Upper lobe of right lung (tissue), 1 donor: ENCODE data around the gene B3GLCT. TPM values are rescaled to one million over a fixed set of nuclear protein-coding genes. Genes with fewer than 3 reads are reported as not detected.

Source experiments
- ATAC-seq: fragments of 200-7000 bp; cut with Tn5 transposase; one replicate; pipeline ENCODE4 v1.9.1; 2020; ENCODE audit warnings: mild to moderate bottlenecking, moderate library complexity
- DNase-seq: peaks from one replicate; pipeline ENCODE4 v3.0.0-alpha.2; 2020
- H3K27ac ChIP-seq: fragments of 200-600 bp; one replicate; pipeline ENCODE4 v1.8.0; 2022
- H3K27me3 ChIP-seq: fragments of 200-600 bp; one replicate; pipeline ENCODE4 v1.8.0; 2022; ENCODE audit warnings: mild to moderate bottlenecking
- H3K36me3 ChIP-seq: fragments of 200-600 bp; one replicate; pipeline ENCODE4 v1.8.0; 2022
- H3K4me1 ChIP-seq: fragments of 200-600 bp; one replicate; pipeline ENCODE4 v1.8.0; 2022
- H3K4me3 ChIP-seq: fragments of 200-600 bp; one replicate; pipeline ENCODE4 v1.8.0; 2022; ENCODE audit warnings: mild to moderate bottlenecking
- H3K9me3 ChIP-seq: fragments of 200-600 bp; one replicate; pipeline ENCODE4 v1.8.0; 2022
- CTCF ChIP-seq: fragments of 200-600 bp; IDR thresholded peaks from one replicate; pipeline ENCODE4 v1.8.0; 2022; ENCODE audit warnings: antibody characterized with exemption
- intact Hi-C: fragments of 100-400 bp; cut with DNase I; formaldehyde crosslinking; loops from one replicate; pipeline ENCODE4 v1.11.0; 2022
- total RNA-seq: library from RNA; stranded (reverse); fragmentation: NEBNext Ultra II Directional; extraction: Animal tissue kit (Norgen Biotek cat#: 25700); gene quantifications from one replicate; pipeline ENCODE4 v1.2.1, GENCODE V29; 2021
- donor health status: DM: no; HTN: yes; CAD: no; lungs with severe emphysema.

The B3GLCT gene
- total RNA-seq, 1 donor from 2014 or later = 6.7 TPM

GRCh38 chr13:31355001-31355400 lies 155.2 kb downstream of the B3GLCT start:
- no peaks in the 10 kb centered on the region for H3K27me3 ChIP-seq
- no peaks in the 10 kb centered on the region for H3K9me3 ChIP-seq
- intact Hi-C loops = no loop called here
- H3K27ac ChIP-seq = no peak overlapping the region
- no peaks in the 10 kb centered on the region for H3K4me1 ChIP-seq
- no peak for TF ChIP-seq CTCF
- DNase-seq (no peak), ATAC-seq (no peak)
- H3K36me3 ChIP-seq = no peaks in the 10 kb centered on the region
- H3K4me3 ChIP-seq = no peak overlapping the region

GRCh38 chr13:31356991-31357390 lies 157.2 kb downstream of the B3GLCT start:
- Histone ChIP-seq H3K36me3 (no peaks in the 10 kb centered on the region), H3K9me3 (no peaks in the 10 kb centered on the region), H3K27ac (no peak overlapping the region), H3K4me3 (no peak overlapping the region), H3K27me3 (no peaks in the 10 kb centered on the region), H3K4me1 (no peaks in the 10 kb centered on the region)
- ATAC-seq (no peak), DNase-seq (no peak)
- intact Hi-C loops = no loop called here
- TF ChIP-seq CTCF = no peak

DNA sequence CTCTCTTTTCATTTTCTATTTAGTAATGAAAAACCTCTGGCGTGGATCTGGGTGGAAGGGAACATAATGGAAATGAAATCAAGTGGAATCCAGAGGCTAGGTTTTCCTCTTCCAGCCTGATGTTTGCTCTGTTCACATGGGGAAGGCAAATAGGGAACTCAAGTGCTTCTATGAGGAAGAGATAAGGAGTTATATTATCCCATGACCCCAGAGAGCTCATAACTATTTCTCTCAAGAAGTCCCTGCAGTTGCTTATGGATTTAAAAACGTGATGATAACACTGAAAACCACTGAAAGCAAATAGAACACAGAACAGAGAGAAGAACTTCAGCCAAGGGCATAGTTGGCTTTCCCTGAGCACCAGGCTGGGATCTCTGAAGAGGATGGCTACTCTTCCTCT lies 157.8 kb downstream of the B3GLCT start:
- TF ChIP-seq CTCF = no peak
- DNase-seq = no peak
- no peak overlapping the region for H3K4me3 ChIP-seq
- no peaks in the 10 kb centered on the region for H3K36me3 ChIP-seq
- ATAC-seq = no peak
- no peaks in the 10 kb centered on the region for H3K9me3 ChIP-seq
- no peaks in the 10 kb centered on the region for H3K27me3 ChIP-seq
- H3K4me1 ChIP-seq = no peaks in the 10 kb centered on the region
- H3K27ac ChIP-seq = no peak overlapping the region
- intact Hi-C loops = no loop called here

DNA sequence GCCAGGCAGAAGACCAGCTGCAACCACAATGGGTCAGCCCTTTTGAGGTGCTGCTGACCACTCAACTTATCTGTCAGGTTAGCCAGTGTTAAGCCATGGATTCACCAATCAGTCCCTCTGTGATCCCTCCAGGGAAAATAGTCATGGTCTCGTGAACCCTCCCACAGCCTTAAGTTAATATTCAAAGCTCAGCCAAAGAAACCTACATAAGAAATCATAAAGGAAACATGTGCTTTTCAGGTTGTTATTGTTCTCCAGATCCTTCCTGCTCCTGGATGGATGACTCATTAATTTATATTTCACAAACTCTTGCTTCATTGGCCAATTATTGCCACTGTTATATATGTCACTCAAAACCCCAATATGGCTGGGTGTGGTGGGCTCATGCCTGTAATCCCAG lies 161.9 kb downstream of the B3GLCT start:
- TF ChIP-seq CTCF = no peak
- H3K27me3 ChIP-seq = no peaks in the 10 kb centered on the region
- H3K4me3 ChIP-seq = no peak overlapping the region
- no peak for ATAC-seq
- no peak for DNase-seq
- peaks cover 5% of the 10 kb centered on the region for H3K9me3 ChIP-seq
- intact Hi-C loops = no loop called here
- no peak overlapping the region for H3K27ac ChIP-seq
- H3K36me3 ChIP-seq = no peaks in the 10 kb centered on the region
- no peaks in the 10 kb centered on the region for H3K4me1 ChIP-seq

- no peak for TF ChIP-seq CTCF
- intact Hi-C loops = no loop called here
- no peak for DNase-seq
- Histone ChIP-seq H3K4me3 (no peak overlapping the region), H3K27ac (no peak overlapping the region), H3K9me3 (peaks cover 5% of the 10 kb centered on the region), H3K36me3 (no peaks in the 10 kb centered on the region), H3K27me3 (no peaks in the 10 kb centered on the region), H3K4me1 (no peaks in the 10 kb centered on the region)
- ATAC-seq = no peak
Observed at GRCh38 chr13:31365630-31366029, 165.9 kb downstream of the B3GLCT start.

DNA sequence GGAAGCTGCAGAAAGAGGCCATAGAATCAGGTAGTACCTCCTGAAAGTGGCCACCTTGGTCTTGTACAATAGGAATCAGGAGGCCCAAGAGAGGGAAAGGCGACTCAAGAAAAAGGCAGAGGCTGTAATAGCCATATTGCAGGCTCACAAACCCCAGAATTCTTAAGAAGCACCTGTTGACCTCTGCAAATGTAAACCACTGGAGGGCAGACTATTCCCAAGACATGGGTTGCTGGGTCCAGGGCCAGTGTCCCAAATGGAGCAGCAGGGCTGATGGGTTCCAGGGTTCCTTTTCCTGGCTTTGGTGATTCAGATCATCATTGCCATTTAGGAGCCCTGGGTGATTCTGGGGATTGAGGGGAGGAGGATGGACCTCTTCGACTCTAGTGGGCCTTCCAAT lies 167.6 kb downstream of the B3GLCT start:
- intact Hi-C loops = no loop called here
- no peak overlapping the region for H3K4me3 ChIP-seq
- ATAC-seq = no peak

More for the DNA sequence above, 167.6 kb downstream of the B3GLCT start:
- no peaks in the 10 kb centered on the region for H3K4me1 ChIP-seq
- H3K27ac ChIP-seq = no peak overlapping the region
- no peak for DNase-seq
- no peak for TF ChIP-seq CTCF
- no peaks in the 10 kb centered on the region for H3K27me3 ChIP-seq
- H3K9me3 ChIP-seq = peaks cover 5% of the 10 kb centered on the region
- H3K36me3 ChIP-seq = no peaks in the 10 kb centered on the region
